Measurements from ENCODE around the gene CCDC32.
"Not testable (repeated sequence)": the region's sequence is repeated elsewhere in the genome, so short reads cannot be mapped to it uniquely, and the experiment has no call there.

CCDC32 gene

DNA sequence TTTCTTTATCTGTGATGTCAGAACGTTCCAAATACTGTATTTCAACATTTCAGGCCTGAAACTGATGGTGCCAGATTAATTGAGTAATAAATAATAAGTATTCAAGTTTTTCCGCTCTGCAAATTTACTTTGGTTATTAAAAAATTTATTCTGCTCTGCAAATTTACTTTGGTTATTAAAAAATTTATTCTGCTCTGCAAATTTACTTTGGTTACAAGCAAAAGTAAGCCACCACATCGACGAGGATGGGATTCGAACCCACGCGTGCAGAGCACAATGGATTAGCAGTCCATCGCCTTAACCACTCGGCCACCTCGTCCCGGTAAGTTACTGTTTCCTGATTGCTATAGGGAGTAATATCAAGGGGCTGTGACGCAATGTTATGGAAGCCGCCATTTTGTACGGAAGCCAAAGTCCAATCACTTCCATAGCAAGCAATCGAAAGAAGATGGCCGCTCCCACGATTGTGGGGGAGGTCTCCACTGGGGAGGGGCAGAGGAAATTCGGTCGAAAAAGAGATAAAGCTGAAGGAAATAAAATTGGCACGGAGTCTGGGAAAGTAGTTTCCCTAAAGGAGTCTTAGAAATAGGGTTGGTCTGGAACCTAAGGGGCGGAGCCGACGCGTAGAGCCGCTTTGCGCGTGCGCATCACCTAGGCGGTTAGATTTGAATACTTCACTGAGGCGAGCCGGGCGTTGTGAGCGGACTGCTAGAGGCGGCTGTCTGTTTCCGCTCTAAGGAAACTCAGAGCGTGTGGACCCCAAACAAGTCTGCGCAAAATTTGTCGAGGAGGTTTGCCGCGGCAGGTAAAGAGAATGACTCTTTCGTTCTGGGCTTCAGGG lies 29.0 kb upstream of the CCDC32 start, which contains the start of gene KNL1:
TSS of gene KNL1 (plus strand) at position 662 of the 841 bp plus-strand sequence. CDS start 8,683 bp downstream, outside the sequence.
- H3K27me3 ChIP-seq (ENCODE audit: insufficient read depth, low read length) = no peaks in the 10 kb centered on the region; the same call in 1 of the 2 replicates
- no peaks in the 10 kb centered on the region for H3K36me3 ChIP-seq (ENCODE audit: insufficient read depth, low read length)
- WGBS = under 1% methylated on average over 39 of the region's 41 CpGs
- peaks cover 6% of the 10 kb centered on the region for H3K4me1 ChIP-seq (ENCODE audit: insufficient read depth, low read length)
- H3K4me3 ChIP-seq (ENCODE audit: low read length) = peak within 1 kb of the TSS; percentile 71
- H3K27ac ChIP-seq (ENCODE audit: low read depth, low read length) = peak within 1 kb of the TSS; percentile 83
- H3K9me3 ChIP-seq (ENCODE audit: insufficient read depth, low read depth, low read length) = no peaks in the 10 kb centered on the region
- peak within 1 kb of the TSS; percentile 89 for H3K9ac ChIP-seq (ENCODE audit: low read depth, low read length)

DNA sequence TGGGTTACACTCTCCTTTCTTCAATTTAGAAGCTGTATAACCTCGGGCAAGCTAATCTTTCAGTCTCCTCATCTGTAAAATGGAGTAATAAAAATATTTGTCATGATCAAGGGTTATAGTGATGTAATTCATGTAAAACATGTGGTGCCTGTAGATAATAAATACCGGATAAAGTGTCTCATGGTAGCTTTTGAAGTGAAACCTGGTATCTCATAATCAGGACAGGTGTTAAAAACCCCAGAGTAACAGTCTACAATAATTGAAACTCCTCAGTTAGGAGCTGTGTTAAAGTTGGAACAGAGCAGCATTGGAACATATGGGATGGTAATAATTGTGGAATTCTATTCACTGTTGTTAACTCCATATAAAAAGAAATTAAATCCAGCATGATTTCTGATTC lies 28.3 kb upstream of the CCDC32 start:
- Histone ChIP-seq H3K9me3 (ENCODE audit: insufficient read depth, low read depth, low read length) (no peaks in the 10 kb centered on the region), H3K27ac (ENCODE audit: low read depth, low read length) (no peak overlapping the region), H3K9ac (ENCODE audit: low read depth, low read length) (no peak overlapping the region), H3K4me3 (ENCODE audit: low read length) (no peak overlapping the region), H3K27me3 (ENCODE audit: insufficient read depth, low read length) (no peaks in the 10 kb centered on the region; the same call in 1 of the 2 replicates), H3K4me1 (ENCODE audit: insufficient read depth, low read length) (peaks cover 6% of the 10 kb centered on the region), H3K36me3 (ENCODE audit: insufficient read depth, low read length) (no peaks in the 10 kb centered on the region)
- 84% methylated on average over 2 of the region's 2 CpGs for WGBS

DNA sequence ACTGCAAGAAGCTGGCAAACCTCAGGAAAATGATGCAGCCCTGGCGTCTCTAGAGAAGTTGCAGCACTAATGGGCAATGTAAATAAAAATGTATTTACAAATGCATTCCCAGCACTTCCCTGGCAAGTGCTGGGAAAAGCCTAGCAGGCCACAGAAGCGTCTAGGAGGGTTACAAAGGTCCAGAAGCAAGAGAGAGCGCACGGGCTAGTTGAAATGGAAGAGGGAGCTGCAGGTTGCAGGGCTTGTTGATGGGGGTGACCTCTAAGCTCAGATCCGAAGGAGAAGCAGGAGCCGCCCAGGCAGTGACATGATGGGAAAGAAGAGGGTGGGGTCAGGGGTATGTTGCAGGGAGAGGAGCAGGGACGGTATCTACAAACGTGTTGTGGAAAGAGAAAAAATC lies 26.5 kb upstream of the CCDC32 start:
- no peaks in the 10 kb centered on the region for H3K36me3 ChIP-seq (ENCODE audit: insufficient read depth, low read length)
- H3K27me3 ChIP-seq (ENCODE audit: insufficient read depth, low read length) = no peaks in the 10 kb centered on the region; the same call in 1 of the 2 replicates
- H3K4me3 ChIP-seq (ENCODE audit: low read length) = peak overlapping the region; percentile 13; the same call in 1 of the 2 replicates
- H3K27ac ChIP-seq (ENCODE audit: low read depth, low read length) = no peak overlapping the region
- no peak overlapping the region for H3K9ac ChIP-seq (ENCODE audit: low read depth, low read length)
- H3K4me1 ChIP-seq (ENCODE audit: insufficient read depth, low read length) = peaks cover 6% of the 10 kb centered on the region
- 42% methylated on average over 8 of the region's 8 CpGs for WGBS
- H3K9me3 ChIP-seq (ENCODE audit: insufficient read depth, low read depth, low read length) = no peaks in the 10 kb centered on the region

DNA sequence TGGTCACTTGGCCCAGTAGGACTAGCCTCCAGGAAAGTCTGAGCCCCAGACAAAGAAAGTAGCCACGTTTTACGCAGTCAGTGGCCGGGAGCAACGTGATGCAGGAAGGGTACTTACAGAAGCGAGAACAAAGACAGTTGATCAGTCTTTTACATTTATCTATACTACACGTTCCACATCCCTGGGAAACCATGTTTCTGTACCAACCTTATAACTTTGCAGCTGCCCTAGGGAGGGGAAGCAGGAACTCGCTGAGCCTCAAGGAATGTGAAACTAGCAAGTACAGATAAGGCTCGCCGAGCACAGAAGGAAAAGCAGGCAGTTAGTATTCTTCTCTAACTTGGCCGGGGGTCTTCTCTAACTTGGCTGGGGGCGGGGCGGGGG lies 25.8 kb upstream of the CCDC32 start:
- H3K4me1 ChIP-seq (ENCODE audit: insufficient read depth, low read length) = peaks cover 6% of the 10 kb centered on the region
- 80% methylated on average over 12 of the region's 12 CpGs for WGBS
- H3K36me3 ChIP-seq (ENCODE audit: insufficient read depth, low read length) = no peaks in the 10 kb centered on the region
- no peaks in the 10 kb centered on the region for H3K27me3 ChIP-seq (ENCODE audit: insufficient read depth, low read length)
- no peak overlapping the region for H3K9ac ChIP-seq (ENCODE audit: low read depth, low read length)
- H3K9me3 ChIP-seq (ENCODE audit: insufficient read depth, low read depth, low read length) = no peaks in the 10 kb centered on the region
- H3K4me3 ChIP-seq (ENCODE audit: low read length) = no peak overlapping the region
- no peak overlapping the region for H3K27ac ChIP-seq (ENCODE audit: low read depth, low read length)

DNA sequence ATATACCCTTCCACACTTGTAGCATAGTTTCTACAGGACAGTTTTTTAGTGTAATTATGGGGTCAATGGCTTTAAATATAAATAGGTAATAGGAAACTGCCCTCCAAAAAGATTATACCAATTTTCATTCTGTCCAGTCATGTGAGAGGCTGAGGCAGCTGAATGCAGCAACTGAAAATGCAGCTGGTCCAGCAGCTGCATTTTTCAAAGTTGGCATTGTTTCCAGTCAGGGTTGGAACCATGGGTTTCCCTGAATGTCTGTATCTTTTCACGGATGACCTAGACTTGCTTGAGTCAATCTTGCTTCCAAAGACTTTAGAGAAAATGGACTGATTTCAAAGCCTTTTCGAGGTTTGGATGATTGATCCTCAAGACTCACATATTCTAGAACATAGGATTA lies 19.3 kb upstream of the CCDC32 start:
- H3K4me3 ChIP-seq (ENCODE audit: low read length) = no peak overlapping the region
- no peaks in the 10 kb centered on the region for H3K9me3 ChIP-seq (ENCODE audit: insufficient read depth, low read depth, low read length)
- H3K4me1 ChIP-seq (ENCODE audit: insufficient read depth, low read length) = no peaks in the 10 kb centered on the region
- no peak overlapping the region for H3K27ac ChIP-seq (ENCODE audit: low read depth, low read length)
- no peak overlapping the region for H3K9ac ChIP-seq (ENCODE audit: low read depth, low read length)
- H3K27me3 ChIP-seq (ENCODE audit: insufficient read depth, low read length) = no peaks in the 10 kb centered on the region
- H3K36me3 ChIP-seq (ENCODE audit: insufficient read depth, low read length) = no peaks in the 10 kb centered on the region
- 41% methylated on average over 2 of the region's 2 CpGs for WGBS

DNA sequence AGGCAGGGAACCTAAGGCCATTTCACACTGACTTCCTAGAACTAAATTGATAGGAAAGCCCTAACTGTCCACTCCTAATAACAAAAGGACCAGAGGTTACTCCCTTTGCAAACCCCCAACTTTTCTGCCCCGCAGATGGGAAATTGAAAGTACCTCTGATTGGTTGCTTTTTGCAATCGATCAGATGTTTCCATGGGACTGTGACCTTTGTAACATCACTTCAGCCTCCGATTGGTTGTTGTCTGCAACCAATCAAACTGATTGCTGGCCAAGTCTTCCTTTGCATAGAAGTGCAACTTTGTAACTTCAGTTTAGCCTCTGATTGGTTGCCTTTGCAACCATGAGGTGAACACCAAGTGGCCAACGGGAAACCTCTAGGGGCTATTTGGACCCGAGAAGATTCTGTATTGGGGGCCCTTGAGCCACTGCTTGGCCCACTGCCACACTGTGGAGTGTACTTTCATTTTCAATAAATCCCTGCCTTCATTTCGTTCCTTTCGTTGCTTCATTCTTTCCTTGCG lies 17.9 kb upstream of the CCDC32 start:
- H3K9me3 ChIP-seq (ENCODE audit: insufficient read depth, low read depth, low read length) = no peaks in the 10 kb centered on the region
- H3K27ac ChIP-seq (ENCODE audit: low read depth, low read length) = no peak overlapping the region
- no peaks in the 10 kb centered on the region for H3K36me3 ChIP-seq (ENCODE audit: insufficient read depth, low read length)
- no peaks in the 10 kb centered on the region for H3K27me3 ChIP-seq (ENCODE audit: insufficient read depth, low read length)
- H3K4me1 ChIP-seq (ENCODE audit: insufficient read depth, low read length) = no peaks in the 10 kb centered on the region
- H3K4me3 ChIP-seq (ENCODE audit: low read length) = no peak overlapping the region
- 94% methylated on average over 8 of the region's 8 CpGs for WGBS
- no peak overlapping the region for H3K9ac ChIP-seq (ENCODE audit: low read depth, low read length)

DNA sequence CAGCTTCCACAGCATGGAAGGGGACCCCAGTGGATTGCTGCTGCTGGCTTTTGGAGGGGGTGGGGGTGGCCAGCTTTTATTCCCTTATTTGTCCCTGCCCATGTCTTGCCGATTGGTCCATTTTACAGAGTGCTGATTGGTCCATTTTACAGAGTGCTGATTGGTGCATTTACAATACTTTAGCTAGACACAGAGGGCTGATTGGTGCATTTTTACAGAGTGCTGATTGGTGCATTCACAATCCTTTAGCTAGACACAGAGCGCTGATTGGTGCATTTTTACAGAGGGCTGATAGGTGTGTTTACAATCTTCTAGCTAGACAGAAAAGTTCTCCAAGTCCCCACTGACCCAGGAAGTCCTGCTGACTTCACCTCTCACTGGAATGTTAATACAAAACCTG lies 17.0 kb upstream of the CCDC32 start:
- not testable (repeated sequence) for H3K4me3 ChIP-seq (ENCODE audit: low read length); H3K27me3 ChIP-seq (ENCODE audit: insufficient read depth, low read length); H3K9me3 ChIP-seq (ENCODE audit: insufficient read depth, low read depth, low read length); H3K4me1 ChIP-seq (ENCODE audit: insufficient read depth, low read length); H3K9ac ChIP-seq (ENCODE audit: low read depth, low read length); H3K36me3 ChIP-seq (ENCODE audit: insufficient read depth, low read length); H3K27ac ChIP-seq (ENCODE audit: low read depth, low read length)
- WGBS = 88% methylated on average over 2 of the region's 2 CpGs

DNA sequence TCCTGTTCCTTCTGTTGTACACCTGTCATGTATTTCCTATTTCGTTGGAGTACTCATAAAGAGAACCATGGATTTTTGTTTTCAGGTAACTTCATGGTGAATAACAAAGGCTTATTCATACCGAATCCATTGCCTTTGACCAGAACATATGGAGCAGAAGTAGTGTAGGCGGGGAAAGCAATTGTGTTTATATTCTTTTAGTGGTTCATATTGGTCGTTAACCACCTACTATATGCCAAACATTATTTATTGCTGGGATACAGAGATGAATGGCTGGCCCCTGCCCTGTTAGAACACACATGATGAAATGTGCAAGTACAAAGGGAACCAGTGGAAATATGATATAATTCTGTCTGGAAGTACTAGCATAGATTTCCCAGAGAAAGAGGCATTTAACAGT lies 14.1 kb upstream of the CCDC32 start:
- H3K4me3 ChIP-seq (ENCODE audit: low read length) = no peak overlapping the region

DNA sequence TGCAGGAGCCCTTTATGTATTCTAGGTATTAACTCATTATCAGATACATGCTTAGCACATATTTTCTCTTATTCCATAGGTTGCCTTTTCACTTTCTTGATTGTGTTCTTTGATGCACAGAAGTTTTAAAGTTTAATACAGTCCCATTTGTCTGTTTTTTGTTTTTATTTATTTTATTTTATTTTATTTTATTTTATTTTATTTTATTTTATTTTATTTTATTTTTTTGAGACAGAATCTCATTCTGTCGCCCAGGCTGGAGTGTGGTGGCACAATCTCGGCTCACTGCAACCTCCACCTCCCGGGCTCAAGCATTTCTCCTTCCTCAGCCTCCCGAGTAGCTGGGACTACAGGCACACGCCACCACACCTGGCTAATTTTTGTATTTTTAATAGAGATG lies 12.1 kb upstream of the CCDC32 start:
- not testable (repeated sequence) for H3K27ac ChIP-seq (ENCODE audit: low read depth, low read length); H3K9ac ChIP-seq (ENCODE audit: low read depth, low read length); H3K4me1 ChIP-seq (ENCODE audit: insufficient read depth, low read length); H3K4me3 ChIP-seq (ENCODE audit: low read length); H3K9me3 ChIP-seq (ENCODE audit: insufficient read depth, low read depth, low read length); H3K27me3 ChIP-seq (ENCODE audit: insufficient read depth, low read length)
- 99% methylated on average over 5 of the region's 5 CpGs for WGBS
- H3K36me3 ChIP-seq (ENCODE audit: insufficient read depth, low read length) = peaks cover 33% of the 10 kb centered on the region

More for the DNA sequence above, 14.1 kb upstream of the CCDC32 start:
- Histone ChIP-seq H3K27ac (ENCODE audit: low read depth, low read length) (no peak overlapping the region), H3K9ac (ENCODE audit: low read depth, low read length) (no peak overlapping the region), H3K36me3 (ENCODE audit: insufficient read depth, low read length) (peaks cover 17% of the 10 kb centered on the region), H3K27me3 (ENCODE audit: insufficient read depth, low read length) (no peaks in the 10 kb centered on the region), H3K4me1 (ENCODE audit: insufficient read depth, low read length) (no peaks in the 10 kb centered on the region), H3K9me3 (ENCODE audit: insufficient read depth, low read depth, low read length) (no peaks in the 10 kb centered on the region)
- WGBS = 69% methylated on average over 2 of the region's 4 CpGs

DNA sequence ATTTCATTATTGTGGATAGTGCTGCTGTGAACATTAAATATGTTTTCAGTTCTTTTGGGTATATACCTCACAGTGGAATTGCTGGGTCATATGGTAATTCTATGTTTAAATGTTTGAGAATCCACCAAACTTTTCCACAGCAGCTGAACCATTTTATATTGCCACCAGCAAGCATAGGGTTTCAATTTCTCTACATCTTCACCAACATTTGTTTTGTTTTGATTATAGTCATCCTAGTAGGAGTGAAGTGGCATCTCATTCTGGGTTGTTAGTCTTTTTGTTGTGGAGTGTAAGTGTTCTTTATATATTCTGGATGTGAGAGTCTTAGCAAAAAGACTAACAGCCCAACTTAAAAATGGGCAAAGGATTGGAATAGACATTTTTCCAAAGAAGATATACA lies 10.3 kb upstream of the CCDC32 start:
- no peak overlapping the region for H3K9ac ChIP-seq (ENCODE audit: low read depth, low read length)
- no peaks in the 10 kb centered on the region for H3K9me3 ChIP-seq (ENCODE audit: insufficient read depth, low read depth, low read length)
- no peaks in the 10 kb centered on the region for H3K27me3 ChIP-seq (ENCODE audit: insufficient read depth, low read length)
- H3K4me1 ChIP-seq (ENCODE audit: insufficient read depth, low read length) = peaks cover 4% of the 10 kb centered on the region; the same call in 1 of the 2 replicates
- H3K4me3 ChIP-seq (ENCODE audit: low read length) = no peak overlapping the region
- H3K27ac ChIP-seq (ENCODE audit: low read depth, low read length) = no peak overlapping the region
- H3K36me3 ChIP-seq (ENCODE audit: insufficient read depth, low read length) = peaks cover 40% of the 10 kb centered on the region

DNA sequence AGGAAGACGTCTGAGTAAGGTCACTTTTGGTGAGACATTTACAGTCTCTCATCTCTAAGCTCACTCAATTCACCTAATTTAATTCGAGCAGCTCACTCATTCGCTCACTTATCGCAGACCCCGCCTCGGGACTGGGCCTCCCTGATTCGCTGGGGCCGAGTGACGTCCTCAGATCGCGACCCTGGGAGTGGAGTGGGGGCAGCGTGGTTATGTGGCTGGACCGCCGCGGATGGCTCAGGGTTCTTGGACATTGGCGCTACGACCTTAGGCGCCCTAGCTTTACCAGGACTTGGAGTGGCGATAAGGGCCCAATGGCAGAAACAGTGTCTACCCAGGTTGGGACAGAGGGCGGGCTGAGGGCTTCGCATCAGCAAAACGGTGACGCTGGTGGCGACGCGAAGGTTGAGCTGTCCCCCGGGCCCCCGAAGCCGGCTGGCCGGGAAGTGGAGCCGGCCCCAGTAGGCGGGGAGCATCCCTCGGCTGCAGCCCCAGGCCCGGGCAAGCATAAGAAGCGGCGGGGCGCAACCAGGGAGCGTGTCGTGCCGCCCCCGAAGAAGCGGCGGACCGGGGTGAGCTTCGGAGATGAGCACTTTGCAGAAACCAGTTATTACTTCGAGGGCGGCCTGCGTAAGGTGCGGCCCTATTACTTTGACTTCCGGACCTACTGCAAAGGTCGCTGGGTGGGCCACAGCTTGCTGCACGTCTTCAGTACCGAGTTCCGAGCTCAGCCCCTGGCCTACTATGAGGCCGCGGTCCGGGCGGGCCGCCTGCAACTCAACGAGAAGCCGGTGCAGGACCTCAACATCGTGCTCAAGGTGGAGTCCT lies 4.5 kb upstream of the CCDC32 start, which contains the start of gene RPUSD2:
TSS of gene RPUSD2 (plus strand) at position 171 of the 825 bp plus-strand sequence. CDS start at position 210, 39 bp downstream.
- Histone ChIP-seq H3K27ac (ENCODE audit: low read depth, low read length) (peak within 1 kb of the TSS; percentile 73; the same call in 1 of the 2 replicates), H3K9ac (ENCODE audit: low read depth, low read length) (peak within 1 kb of the TSS; percentile 88), H3K36me3 (ENCODE audit: insufficient read depth, low read length) (peaks cover 28% of the 10 kb centered on the region), H3K4me1 (ENCODE audit: insufficient read depth, low read length) (peaks cover 13% of the 10 kb centered on the region), H3K9me3 (ENCODE audit: insufficient read depth, low read depth, low read length) (no peaks in the 10 kb centered on the region), H3K4me3 (ENCODE audit: low read length) (peak within 1 kb of the TSS; percentile 95), H3K27me3 (ENCODE audit: insufficient read depth, low read length) (no peaks in the 10 kb centered on the region)
- under 1% methylated on average over 62 of the region's 62 CpGs for WGBS
